Motor neuron (in vitro differentiated cells): ENCODE data around the gene SYT2. TPM values are rescaled to one million over a fixed set of nuclear protein-coding genes. Genes with fewer than 3 reads are reported as not detected.
"Not testable (repeated sequence)": the region's sequence is repeated elsewhere in the genome, so short reads cannot be mapped to it uniquely, and the experiment has no call there.

Experiments used
- ATAC-seq, 8 experiments: fragments of 200-7000 bp; cut with Tn5 transposase; replicated peaks in 6 of 8; 2 replicates each; pipeline ENCODE4 v1.8.0; 2021; ENCODE audit warnings: mild to moderate bottlenecking in 8 of 8, moderate library complexity in 8 of 8
- H3K27ac ChIP-seq, 2 donors: fragments of 250-450 bp; sonication (Bioruptor Pico); 2 replicates each; pipeline ENCODE4 v1.9.0; 2021; ENCODE audit warnings: antibody characterized with exemption in 2 of 2, mild to moderate bottlenecking in 2 of 2, moderate library complexity in 1 of 2
- H3K4me1 ChIP-seq, 2 donors: fragments of 250-450 bp; sonication (Bioruptor Pico); replicated peaks in 1 of 2; 2 replicates each; pipeline ENCODE4 v1.6.1; 2021; ENCODE audit warnings: antibody characterized with exemption in 2 of 2, mild to moderate bottlenecking in 2 of 2, moderate library complexity in 1 of 2
- H3K4me3 ChIP-seq, 5 donors: fragments of 250-450 bp; sonication (Bioruptor Pico); 2 replicates each; pipeline ENCODE4 v1.9.0; 2021; ENCODE audit warnings: antibody characterized with exemption in 5 of 5, mild to moderate bottlenecking in 5 of 5, moderate library complexity in 4 of 5
- WGBS, 10 experiments: fragments of 450-650 bp; shearing (Covaris generic); methylation state at CpG; one replicate each; pipeline ENCODE4 v1.0.0; 2022; 5-methylcytosine and 5-hydroxymethylcytosine counted together
- in situ Hi-C, 9 experiments: fragments of 400-800 bp; cut with MboI; loops; one replicate each; pipeline ENCODE4 v1.15.0; 2021; ENCODE audit warnings: low sequenced_read_pairs in 9 of 9, low pct_unique_long_range_greater_than_20kb in 2 of 9; ENCODE audit not compliant: unreplicated experiment in 9 of 9
- total RNA-seq, 8 experiments: library from RNA; unstranded; fragments of 300-600 nt; gene quantifications; 2 replicates each; pipeline versions ENCODE4 v1.2.3 to v1.2.4, GENCODE V29; 2022

Gene SYT2
- total RNA-seq, 8 experiments from 2014 or later, result 0.29 to 23.5 (median 5.5) TPM

- peak in 5 of 8 experiments; percentile 5 to 28 (median 11) for ATAC-seq
- 13 to 30% (median 20%) methylated on average over 2 to 6 of the region's 22 CpGs; no CpG with 5 or more reads in 6 of the 10 experiments for WGBS, 10 experiments
- in situ Hi-C loops, result no loop called here
- peaks cover 38 to 62% of the 10 kb centered on the region in 2 donors for H3K4me1 ChIP-seq
- no peak overlapping the region for H3K27ac ChIP-seq
- peak overlapping the region in 1 of 5 donors; percentile 28 for H3K4me3 ChIP-seq
Measured at GRCh38 chr1:202644219-202645096, 65.8 kb downstream of the SYT2 start.

DNA sequence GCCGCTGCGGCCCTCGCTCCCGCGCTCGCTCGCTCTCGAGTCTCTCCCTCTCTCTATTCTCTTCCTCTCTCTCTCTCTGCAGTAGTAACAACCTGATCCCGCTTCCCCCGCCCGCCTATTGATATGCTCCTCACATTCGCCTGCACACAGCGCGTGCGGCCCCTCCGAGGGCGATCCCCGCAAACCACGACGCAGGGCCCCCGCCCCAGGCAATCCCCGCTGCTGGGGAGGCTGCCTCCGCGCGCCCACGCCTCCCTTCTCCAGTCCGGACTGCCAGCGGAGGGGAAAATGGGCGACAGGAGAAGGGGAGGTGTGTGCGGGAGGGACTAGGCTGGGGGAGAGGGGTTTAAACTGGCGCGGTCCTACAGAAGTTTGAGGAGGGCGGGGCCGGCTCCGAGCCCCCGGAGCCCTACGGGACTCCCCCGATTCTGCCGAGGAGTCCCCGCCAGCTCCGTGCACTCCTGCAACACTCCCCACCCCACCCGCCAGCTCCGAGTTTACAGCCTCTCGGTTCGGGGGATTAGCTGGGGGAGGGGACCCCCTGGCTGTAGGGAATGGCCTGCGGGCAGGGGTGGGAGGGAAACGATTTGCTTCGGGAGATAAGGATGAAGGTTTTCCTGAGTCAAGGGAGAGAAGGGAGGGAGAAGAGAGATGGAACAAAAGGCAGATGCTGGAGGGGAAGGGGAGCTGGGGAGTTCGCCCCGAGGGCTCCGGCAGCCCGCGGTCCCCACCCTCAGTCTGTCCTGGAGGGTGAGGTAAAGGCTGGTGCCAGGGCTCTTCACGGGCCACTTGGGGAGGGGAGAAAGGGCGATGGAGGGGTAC, 66.6 kb downstream of the SYT2 start:
- H3K4me3 ChIP-seq, result peak overlapping the region; percentile 21 to 34 (median 31)
- peak; percentile 35 to 76 (median 71) for ATAC-seq
- WGBS, 10 experiments, result 5% methylated on average over 10 of the region's 55 CpGs; no CpG with 5 or more reads in 9 of the 10 experiments
- in situ Hi-C loops, result no loop called here
- H3K27ac ChIP-seq, result peak overlapping the region in 1 of 2 donors; percentile 33
- peaks cover 40 to 65% of the 10 kb centered on the region in 2 donors for H3K4me1 ChIP-seq

- 0 to 4% (median 2%) methylated on average over 4 to 27 of the region's 58 CpGs; no CpG with 5 or more reads in 4 of the 10 experiments for WGBS, 10 experiments
- in situ Hi-C loops, result no loop called here
- ATAC-seq, result peak; percentile 21 to 55 (median 39)
Measured at GRCh38 chr1:202642619-202643291, 67.5 kb downstream of the SYT2 start.

GRCh38 chr1:202642212-202642611, 68.0 kb downstream of the SYT2 start:
- in situ Hi-C loops, result no loop called here
- no peak for ATAC-seq
- Histone ChIP-seq H3K4me1 (peaks cover 51 to 73% of the 10 kb centered on the region in 2 donors), H3K4me3 (peak overlapping the region in 2 of 5 donors; percentile 28 to 31), H3K27ac (peak overlapping the region in 1 of 2 donors; percentile 29)
- 0 to 80% (median 20%) methylated on average over 1 to 9 of the region's 20 CpGs; no CpG with 5 or more reads in 7 of the 10 experiments for whole genome bisulfite sequencing, 10 experiments

More at GRCh38 chr1:202642619-202643291, 67.5 kb downstream of the SYT2 start:
- H3K4me3 ChIP-seq, result peak overlapping the region; percentile 21 to 34 (median 28)
- no peak overlapping the region for H3K27ac ChIP-seq
- H3K4me1 ChIP-seq, result peaks cover 45 to 72% of the 10 kb centered on the region in 2 donors

- WGBS, 10 experiments, result 0 to 62% (median 44%) methylated on average over 1 to 5 of the region's 9 CpGs; no CpG with 5 or more reads in 2 of the 10 experiments
- Histone ChIP-seq H3K4me1 (peaks cover 46 to 62% of the 10 kb centered on the region in 2 donors), H3K27ac (peak overlapping the region in 1 of 2 donors; percentile 86), H3K4me3 (no peak overlapping the region)
- ATAC-seq, result no peak
- in situ Hi-C loops, result no loop called here
Measured at GRCh38 chr1:202639500-202639899, 70.8 kb downstream of the SYT2 start.

DNA sequence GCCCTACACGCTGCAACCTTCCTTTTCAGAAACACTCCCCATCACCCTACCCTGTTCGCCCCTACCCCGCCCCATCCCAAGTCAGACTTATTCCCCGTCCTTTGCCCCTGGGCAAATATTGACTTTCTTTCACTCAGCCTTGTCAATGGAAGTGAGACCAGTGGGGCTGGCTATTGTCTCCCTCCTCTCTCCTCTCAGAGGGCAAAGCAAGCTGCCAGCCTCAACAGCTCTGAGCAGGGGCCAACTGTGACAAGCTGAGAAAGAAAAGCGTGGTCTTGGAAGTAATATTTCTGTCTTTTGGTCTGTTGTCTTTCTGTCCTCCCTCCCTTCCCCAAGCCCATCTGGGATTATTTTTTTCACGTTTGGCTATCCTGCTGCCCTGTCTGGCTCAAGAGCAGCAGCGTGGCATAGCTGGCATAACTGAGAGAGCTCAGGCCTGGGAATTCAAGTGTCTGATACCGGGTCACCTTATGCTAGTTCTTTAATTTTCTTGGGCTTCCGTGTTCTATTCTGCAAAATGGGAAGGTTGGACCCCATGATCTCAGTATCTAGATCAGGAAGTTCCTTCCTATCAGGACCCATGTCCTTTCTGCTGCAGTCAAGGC, 71.5 kb downstream of the SYT2 start:
- in situ Hi-C loops, H3K4me3 ChIP-seq: not testable (repeated sequence)
- H3K27ac ChIP-seq, result peak overlapping the region; percentile 71 to 86
- H3K4me1 ChIP-seq, result peaks cover 43 to 55% of the 10 kb centered on the region in 2 donors
- ATAC-seq, result peak in 5 of 8 experiments; percentile 25 to 66 (median 31)
- WGBS, 10 experiments, result 0 to 80% (median 35%) methylated on average over 1 to 8 of the region's 9 CpGs; no CpG with 5 or more reads in 2 of the 10 experiments

- H3K4me1 ChIP-seq, result peaks cover 41 to 51% of the 10 kb centered on the region in 2 donors
- peak overlapping the region; percentile 71 to 86 for H3K27ac ChIP-seq
- peak in 5 of 8 experiments; percentile 26 to 54 (median 52) for ATAC-seq
- H3K4me3 ChIP-seq, result no peak overlapping the region
- WGBS, 10 experiments, result 0 to 66% (median 11%) methylated on average over 1 to 4 of the region's 7 CpGs; no CpG with 5 or more reads in 2 of the 10 experiments
- in situ Hi-C loops, result no loop called here
Measured at GRCh38 chr1:202638019-202638700, 72.1 kb downstream of the SYT2 start.

DNA sequence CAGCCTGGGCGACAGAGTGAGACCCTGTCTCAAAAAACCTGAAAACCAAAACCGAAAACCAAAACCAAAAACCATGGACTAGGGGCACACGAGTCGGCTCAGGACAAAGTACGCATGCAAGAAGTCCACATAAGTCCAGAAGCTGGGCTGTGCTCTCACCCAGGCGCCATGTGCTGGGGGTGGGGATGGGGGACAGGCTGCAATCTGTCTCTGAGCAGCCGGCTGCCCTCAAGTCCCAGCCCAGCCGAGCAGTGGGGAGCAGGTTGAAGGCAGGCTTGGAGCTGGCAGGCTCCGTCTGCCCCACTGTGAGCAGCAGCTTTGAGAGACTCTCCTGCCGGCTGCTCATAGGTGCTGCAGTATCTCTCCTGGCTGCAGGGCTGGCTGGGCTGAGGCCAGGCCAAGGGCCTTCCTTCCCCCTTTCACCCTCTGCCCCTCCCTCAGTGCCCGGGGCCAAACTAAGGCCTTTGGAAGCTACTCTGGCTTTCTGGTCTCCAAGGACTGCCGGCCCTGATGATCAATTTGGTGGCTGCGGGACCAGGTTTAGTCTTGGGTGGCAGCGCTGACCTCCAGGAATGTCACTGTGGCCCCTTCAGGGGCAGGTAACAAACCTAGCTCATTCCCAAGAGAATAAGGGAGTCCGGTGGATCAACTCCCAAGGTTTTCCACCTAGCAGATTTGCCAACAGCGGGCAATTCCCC, 72.8 kb downstream of the SYT2 start:
- H3K4me3 ChIP-seq, ATAC-seq, in situ Hi-C loops: not testable (repeated sequence)
- peaks cover 41 to 51% of the 10 kb centered on the region in 2 donors for H3K4me1 ChIP-seq
- WGBS, 10 experiments, result 0 to 100% (median 59%) methylated on average over 1 to 12 of the region's 16 CpGs; no CpG with 5 or more reads in 3 of the 10 experiments
- H3K27ac ChIP-seq, result peak overlapping the region; percentile 71 to 86

GRCh38 chr1:202636171-202636570, 74.1 kb downstream of the SYT2 start:
- H3K4me3 ChIP-seq, result not testable (repeated sequence)
- WGBS, 10 experiments, result 40 to 61% (median 46%) methylated on average over 2 to 3 of the region's 3 CpGs; no CpG with 5 or more reads in 6 of the 10 experiments

GRCh38 chr1:202632241-202632640, 78.0 kb downstream of the SYT2 start:
- Histone ChIP-seq H3K27ac (no peak overlapping the region), H3K4me1 (peaks cover 15 to 21% of the 10 kb centered on the region in 2 donors), H3K4me3 (no peak overlapping the region)
- WGBS, 10 experiments, result 50 to 100% (median 89%) methylated on average over 1 to 6 of the region's 10 CpGs; no CpG with 5 or more reads in 4 of the 10 experiments
- in situ Hi-C loops, result no loop called here
- ATAC-seq, result no peak

More at GRCh38 chr1:202636171-202636570, 74.1 kb downstream of the SYT2 start:
- in situ Hi-C loops, ATAC-seq: not testable (repeated sequence)
- Histone ChIP-seq H3K27ac (peak overlapping the region in 1 of 2 donors; percentile 35), H3K4me1 (peaks cover 31 to 45% of the 10 kb centered on the region in 2 donors)
